Smooth muscle cell (in vitro differentiated cells): ENCODE measurements around the gene EIF1. TPM values are rescaled to one million over a fixed set of nuclear protein-coding genes. Genes with fewer than 3 reads are reported as not detected.
"Not testable (repeated sequence)": the region's sequence is repeated elsewhere in the genome, so short reads cannot be mapped to it uniquely, and the experiment has no call there.

Source experiments
- DNase-seq: peaks from one replicate; lab custom pipeline; 2025; ENCODE audit not compliant: unreplicated experiment; lab: John Stamatoyannopoulos, UW
- H2AFZ ChIP-seq: fragments of 200-600 bp; sonication (generic); 2 replicates; pipeline ENCODE4 v1.6.0; 2016; ENCODE audit warnings: antibody characterized with exemption, low read depth, mild to moderate bottlenecking
- H3F3A ChIP-seq: fragments of 200-600 bp; sonication (generic); 2 replicates; pipeline ENCODE4 v1.6.0; 2017; ENCODE audit warnings: antibody characterized with exemption, low read depth
- H3K27ac ChIP-seq: fragments of 200-600 bp; sonication (generic); 2 replicates; pipeline ENCODE4 v1.5.1; 2016; ENCODE audit warnings: low read depth, mild to moderate bottlenecking
- H3K27me3 ChIP-seq: fragments of 200-600 bp; sonication (generic); 2 replicates; pipeline ENCODE4 v1.6.1; 2016; ENCODE audit warnings: low read depth, mild to moderate bottlenecking
- H3K36me3 ChIP-seq: fragments of 200-600 bp; sonication (generic); 2 replicates; pipeline ENCODE4 v1.5.1; 2016; ENCODE audit warnings: low read depth
- H3K4me1 ChIP-seq: fragments of 200-600 bp; sonication (generic); 2 replicates; pipeline ENCODE4 v1.5.1; 2016; ENCODE audit warnings: low read depth
- H3K4me2 ChIP-seq: fragments of 200-600 bp; sonication (generic); 2 replicates; pipeline ENCODE4 v1.6.0; 2016; ENCODE audit warnings: mild to moderate bottlenecking
- H3K4me3 ChIP-seq: fragments of 200-600 bp; sonication (generic); 2 replicates; pipeline ENCODE4 v1.5.1; 2016; ENCODE audit warnings: mild to moderate bottlenecking
- H3K79me2 ChIP-seq: fragments of 200-600 bp; sonication (generic); 2 replicates; pipeline ENCODE4 v1.6.0; 2016; ENCODE audit warnings: low read depth, mild to moderate bottlenecking
- H3K9ac ChIP-seq: fragments of 200-600 bp; sonication (generic); 2 replicates; pipeline ENCODE4 v1.6.0; 2016; ENCODE audit warnings: low read depth
- H3K9me3 ChIP-seq: fragments of 200-600 bp; sonication (generic); replicated peaks from 2 replicates; pipeline ENCODE4 v1.5.1; 2016; ENCODE audit warnings: low read depth
- H4K20me1 ChIP-seq: fragments of 200-600 bp; sonication (generic); 2 replicates; pipeline ENCODE4 v1.6.0; 2016; ENCODE audit warnings: low read depth
- WGBS: methylation state at CpG from one replicate; pipeline ENCODE4 v1.1.7; 2016; ENCODE audit warnings: low lambda C conversion rate; 5-methylcytosine and 5-hydroxymethylcytosine counted together
- polyA plus RNA-seq: library from polyadenylated mRNA; unstranded; fragments of >200 nt; fragmentation: Nextera tagmentation; extraction: Ambion mirVana; gene quantifications from 2 replicates; pipeline ENCODE4 v1.2.1, GENCODE V29; 2016
- total RNA-seq: library from RNA; depleted of rRNA; stranded (reverse); fragments of >200 nt; gene quantifications from 2 replicates; pipeline ENCODE4 v1.2.3, GENCODE V29; 2014
- TF ChIP-seq, protein P1 (sequence below): fragments of 200-600 bp; sonication (generic); IDR thresholded peaks from 2 replicates; pipeline ENCODE4 v1.5.1; 2017; ENCODE audit warnings: borderline replicate concordance, mild to moderate bottlenecking, antibody characterized with exemption; ENCODE audit not compliant: insufficient read depth, poor library complexity, severe bottlenecking

EIF1 gene
- total and polyA plus RNA-seq, 2 experiments from 2014 or later: 360 to 1,301 TPM

DNA sequence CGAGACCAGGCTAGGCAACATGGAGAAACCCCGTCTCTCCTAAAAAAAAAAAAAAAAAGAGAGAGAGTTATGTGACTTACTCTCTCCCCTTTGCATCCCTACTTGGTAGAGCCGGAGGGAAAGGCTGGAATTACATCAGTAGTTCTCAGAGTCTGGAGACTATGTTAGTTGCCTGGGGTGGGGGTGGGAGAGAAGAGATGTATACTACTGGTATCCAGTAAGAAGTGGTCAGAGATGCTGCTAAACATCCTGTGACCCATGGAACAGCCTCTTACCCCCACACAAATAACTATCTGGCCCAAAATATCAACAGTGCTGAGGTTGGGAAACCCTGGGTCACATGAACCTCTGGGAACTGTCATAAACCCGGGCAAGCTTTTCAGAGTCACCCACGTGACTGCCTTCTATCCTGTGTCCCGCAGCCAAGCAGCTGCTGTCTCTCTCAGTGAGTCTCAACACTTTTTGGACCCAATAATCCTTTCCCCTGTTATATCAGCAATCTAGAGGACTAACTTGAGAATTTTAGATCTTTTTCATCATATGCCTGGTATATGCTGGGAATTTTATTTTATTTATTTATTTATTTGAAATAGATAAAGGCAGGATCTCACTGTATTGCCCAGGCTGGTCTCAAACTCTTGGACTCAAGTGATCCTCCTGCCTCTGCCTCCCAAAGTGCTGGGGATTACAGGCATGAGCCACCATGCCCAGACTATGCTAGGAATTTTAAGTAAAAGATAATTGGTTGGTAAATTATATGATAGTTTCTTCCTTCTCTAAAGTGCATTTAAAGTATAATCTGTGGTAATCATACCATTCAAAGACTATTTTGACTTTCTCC lies 8.7 kb downstream of the EIF1 start:
- no peak for DNase-seq
- H3K9me3 ChIP-seq: no peaks in the 10 kb centered on the region
- TF ChIP-seq, protein P1, sequence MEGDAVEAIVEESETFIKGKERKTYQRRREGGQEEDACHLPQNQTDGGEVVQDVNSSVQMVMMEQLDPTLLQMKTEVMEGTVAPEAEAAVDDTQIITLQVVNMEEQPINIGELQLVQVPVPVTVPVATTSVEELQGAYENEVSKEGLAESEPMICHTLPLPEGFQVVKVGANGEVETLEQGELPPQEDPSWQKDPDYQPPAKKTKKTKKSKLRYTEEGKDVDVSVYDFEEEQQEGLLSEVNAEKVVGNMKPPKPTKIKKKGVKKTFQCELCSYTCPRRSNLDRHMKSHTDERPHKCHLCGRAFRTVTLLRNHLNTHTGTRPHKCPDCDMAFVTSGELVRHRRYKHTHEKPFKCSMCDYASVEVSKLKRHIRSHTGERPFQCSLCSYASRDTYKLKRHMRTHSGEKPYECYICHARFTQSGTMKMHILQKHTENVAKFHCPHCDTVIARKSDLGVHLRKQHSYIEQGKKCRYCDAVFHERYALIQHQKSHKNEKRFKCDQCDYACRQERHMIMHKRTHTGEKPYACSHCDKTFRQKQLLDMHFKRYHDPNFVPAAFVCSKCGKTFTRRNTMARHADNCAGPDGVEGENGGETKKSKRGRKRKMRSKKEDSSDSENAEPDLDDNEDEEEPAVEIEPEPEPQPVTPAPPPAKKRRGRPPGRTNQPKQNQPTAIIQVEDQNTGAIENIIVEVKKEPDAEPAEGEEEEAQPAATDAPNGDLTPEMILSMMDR: no peak
- 54% methylated on average over 6 of the region's 6 CpGs for WGBS
- no peak overlapping the region for H2AFZ ChIP-seq
- H3K27me3 ChIP-seq: no peaks in the 10 kb centered on the region
- peaks cover 20% of the 10 kb centered on the region for H4K20me1 ChIP-seq
- no peak overlapping the region for H3K4me3 ChIP-seq
- H3K9ac ChIP-seq: no peak overlapping the region
- H3K36me3 ChIP-seq: no peaks in the 10 kb centered on the region
- H3K4me2 ChIP-seq: no peak overlapping the region
- H3K4me1 ChIP-seq: no peaks in the 10 kb centered on the region
- H3K27ac ChIP-seq: no peak overlapping the region
- H3F3A ChIP-seq: peaks cover 21% of the 10 kb centered on the region
- no peaks in the 10 kb centered on the region for H3K79me2 ChIP-seq

DNA sequence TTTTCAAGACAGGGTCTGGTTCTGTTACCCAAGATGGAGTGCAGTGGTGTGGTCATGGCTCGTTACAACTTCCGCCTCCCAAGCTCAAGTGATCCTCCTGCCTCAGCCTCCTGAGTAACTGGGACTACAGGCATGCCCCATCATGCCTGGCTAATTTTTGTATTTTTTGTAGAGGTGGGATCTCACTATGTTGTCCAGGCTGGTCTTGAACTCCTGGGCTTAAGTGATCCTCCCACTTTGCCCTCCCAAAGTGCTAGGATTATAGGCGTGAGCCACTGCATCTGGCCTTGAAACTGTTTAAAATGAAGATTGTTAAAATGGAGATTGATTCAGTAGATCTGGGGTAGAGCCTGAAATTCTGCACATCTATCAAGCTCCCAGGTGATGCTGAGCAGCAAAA lies 12.2 kb downstream of the EIF1 start:
- H3K27me3 ChIP-seq, H4K20me1 ChIP-seq, H3K79me2 ChIP-seq, H3K4me3 ChIP-seq, H3K9me3 ChIP-seq, H3F3A ChIP-seq, H3K4me2 ChIP-seq, H2AFZ ChIP-seq, H3K27ac ChIP-seq, H3K36me3 ChIP-seq, DNase-seq, H3K9ac ChIP-seq: not testable (repeated sequence)
- WGBS: 86% methylated on average over 3 of the region's 3 CpGs
- H3K4me1 ChIP-seq: peaks cover 11% of the 10 kb centered on the region

DNA sequence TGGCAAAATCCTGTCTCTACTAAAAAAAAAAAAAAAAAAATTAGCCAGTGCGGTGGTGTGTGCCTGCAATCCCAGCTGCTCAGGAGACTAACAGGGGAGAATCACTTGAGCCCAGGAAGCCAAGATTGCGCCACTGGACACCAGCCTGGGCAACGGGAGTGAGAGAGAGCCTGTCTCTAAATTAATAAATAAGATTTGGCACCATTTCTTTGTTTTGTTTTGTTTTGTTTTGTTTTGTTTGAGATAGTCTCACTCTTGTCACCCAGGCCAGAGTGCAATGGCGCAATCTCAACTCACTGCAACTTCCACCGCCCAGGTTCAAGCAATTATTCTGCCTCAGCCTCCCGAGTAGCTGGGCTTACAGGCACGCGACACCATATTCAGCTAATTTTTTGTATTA lies 14.0 kb downstream of the EIF1 start:
- Histone ChIP-seq H3F3A (peaks cover 3% of the 10 kb centered on the region), H3K4me3 (no peak overlapping the region), H3K4me2 (no peak overlapping the region), H2AFZ (no peak overlapping the region), H3K9ac (no peak overlapping the region), H3K36me3 (no peaks in the 10 kb centered on the region), H3K79me2 (no peaks in the 10 kb centered on the region), H3K27ac (no peak overlapping the region), H3K9me3 (no peaks in the 10 kb centered on the region), H3K27me3 (no peaks in the 10 kb centered on the region), H3K4me1 (peaks cover 11% of the 10 kb centered on the region), H4K20me1 (no peaks in the 10 kb centered on the region)
- 95% methylated on average over 8 of the region's 8 CpGs for WGBS
- DNase-seq: no peak
- TF ChIP-seq, protein P1: no peak

DNA sequence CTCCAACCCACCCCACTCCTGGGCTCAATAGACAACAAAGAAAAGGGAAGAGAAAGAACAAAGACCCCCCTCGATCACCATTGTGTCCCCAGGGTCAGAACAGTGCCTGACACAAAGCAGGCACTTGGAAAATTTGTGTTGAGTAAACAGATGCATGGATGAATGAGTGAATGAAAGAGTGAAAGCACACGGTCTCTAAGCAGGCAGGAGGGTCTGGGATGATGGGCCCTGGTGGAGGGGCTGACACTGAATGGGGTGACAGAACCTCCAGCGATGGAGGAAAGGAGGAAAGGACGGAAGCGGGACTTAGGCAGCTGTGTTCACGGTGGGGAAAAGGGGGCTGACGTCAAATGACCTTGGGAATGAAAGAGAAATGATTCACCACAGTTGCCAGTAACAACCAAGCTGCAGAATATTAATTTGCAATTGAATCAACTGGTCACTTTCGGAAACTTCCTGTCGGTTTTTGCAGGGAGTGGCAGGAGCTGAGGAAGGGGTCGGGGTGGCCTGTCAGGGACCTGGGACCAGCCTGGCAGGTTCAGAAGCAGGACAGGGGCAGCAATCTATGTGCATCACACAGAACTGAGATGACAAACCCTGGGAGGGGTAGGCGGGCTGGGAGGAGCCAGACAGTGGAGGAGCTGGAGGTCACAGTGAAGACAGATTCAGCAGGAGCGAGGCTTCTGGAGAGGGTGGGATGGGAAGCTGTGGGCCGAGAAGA lies 16.7 kb downstream of the EIF1 start:
- Histone ChIP-seq H2AFZ (peak overlapping the region; percentile 51), H3K4me3 (no peak overlapping the region), H3K9me3 (no peaks in the 10 kb centered on the region), H3K4me2 (peak overlapping the region; percentile 45), H3K4me1 (peaks cover 11% of the 10 kb centered on the region), H3K79me2 (no peaks in the 10 kb centered on the region), H3K9ac (no peak overlapping the region), H3K27ac (peak overlapping the region; percentile 32), H3K27me3 (no peaks in the 10 kb centered on the region), H3K36me3 (no peaks in the 10 kb centered on the region), H3F3A (peaks cover 3% of the 10 kb centered on the region), H4K20me1 (no peaks in the 10 kb centered on the region)
- TF ChIP-seq, protein P1: no peak
- DNase-seq: no peak
- WGBS: 32% methylated on average over 13 of the region's 13 CpGs
